IMR-90 (cell line): ENCODE results near the gene ZBTB7B. TPM values are rescaled to one million over a fixed set of nuclear protein-coding genes. Genes with fewer than 3 reads are reported as not detected.

Experiments used
- ATAC-seq: fragments of 200-7000 bp; cut with Tn5 transposase; 2 replicates; pipeline ENCODE4 v1.9.1; 2020; ENCODE audit warnings: low read depth, mild to moderate bottlenecking, moderate library complexity
- BruUV-seq: library from RNA; stranded (reverse); fragments of 400-500 nt; replicated peaks from 2 replicates; lab custom pipeline; 2021; lab: Mats Ljungman, UMichigan
- CTCF ChIA-PET: fragments of 300-600 bp; formaldehyde crosslinking; extraction: SDS; loops from one replicate; lab custom pipeline; 2021; ENCODE audit warnings: antibody characterized with exemption; lab: Yijun Ruan, JAX
- POLR2A ChIA-PET: fragments of 300-600 bp; sonication (Branson Sonifier 250); formaldehyde crosslinking; loops from one replicate; lab custom pipeline; 2022; ENCODE audit warnings: antibody characterized with exemption; ENCODE audit not compliant: unreplicated experiment; lab: Charles Lee
- DNase-seq: peaks from one replicate; pipeline ENCODE4 v3.0.0; 2013
- H2AFZ ChIP-seq: replicated peaks from 2 replicates; pipeline ENCODE3; 2013; ENCODE audit warnings: low read length, mild to moderate bottlenecking; ENCODE audit not compliant: poor library complexity
- H2AK5ac ChIP-seq: 2 replicates; pipeline ENCODE4 v1.6.1; 2013; ENCODE audit warnings: low read depth, low read length, inconsistent platforms
- H2AK9ac ChIP-seq: replicated peaks from 2 replicates; pipeline ENCODE3; 2013; ENCODE audit warnings: mild to moderate bottlenecking, low read depth, low read length, moderate library complexity; ENCODE audit not compliant: poor library complexity
- H2BK120ac ChIP-seq: 2 replicates; pipeline ENCODE4 v1.6.1; 2013; ENCODE audit warnings: low read depth, low read length, inconsistent platforms
- H2BK15ac ChIP-seq: 3 replicates; pipeline ENCODE4 v1.6.1; 2013; ENCODE audit warnings: low read depth, low read length, inconsistent platforms
- H2BK20ac ChIP-seq: 2 replicates; pipeline ENCODE4 v1.6.1; 2013; ENCODE audit warnings: low read depth, mild to moderate bottlenecking, inconsistent platforms, low read length, moderate library complexity
- H2BK5ac ChIP-seq: 2 replicates; pipeline ENCODE4 v1.6.1; 2013; ENCODE audit warnings: mild to moderate bottlenecking, low read depth, low read length, inconsistent platforms; ENCODE audit not compliant: poor library complexity, severe bottlenecking
- H3K14ac ChIP-seq: replicated peaks from 2 replicates; pipeline ENCODE4 v1.6.1; 2013; ENCODE audit warnings: low read depth, low read length, inconsistent platforms
- H3K18ac ChIP-seq: 2 replicates; pipeline ENCODE4 v1.6.1; 2013; ENCODE audit warnings: low read depth, low read length, control low read depth
- H3K23ac ChIP-seq: 2 replicates; pipeline ENCODE4 v1.6.1; 2013; ENCODE audit warnings: low read depth, low read length, inconsistent platforms
- H3K27ac ChIP-seq: 2 replicates; pipeline ENCODE4 v1.5.1; 2013; ENCODE audit warnings: mild to moderate bottlenecking, control low read depth, low read length; ENCODE audit not compliant: insufficient read depth
- H3K27me3 ChIP-seq: 2 replicates; pipeline ENCODE4 v1.6.1; 2013; ENCODE audit warnings: low read length; ENCODE audit not compliant: control insufficient read depth, insufficient read depth
- H3K36me3 ChIP-seq: 2 replicates; pipeline ENCODE4 v1.6.1; 2013; ENCODE audit warnings: low read length, mixed read lengths; ENCODE audit not compliant: control insufficient read depth, insufficient read depth
- H3K4ac ChIP-seq: 2 replicates; pipeline ENCODE4 v1.6.1; 2013; ENCODE audit warnings: low read depth, low read length, inconsistent platforms
- H3K4me1 ChIP-seq: 2 replicates; pipeline ENCODE4 v1.6.1; 2013; ENCODE audit warnings: low read length, mixed read lengths; ENCODE audit not compliant: control insufficient read depth, insufficient read depth
- H3K4me2 ChIP-seq: 2 replicates; pipeline ENCODE4 v1.6.1; 2013; ENCODE audit warnings: low read depth, mild to moderate bottlenecking, control low read depth, low read length, moderate library complexity
- H3K4me3 ChIP-seq: 2 replicates; pipeline ENCODE4 v1.5.1; 2013; ENCODE audit warnings: low read depth, mild to moderate bottlenecking, control low read depth, low read length, moderate library complexity; ENCODE audit not compliant: insufficient read depth
- H3K56ac ChIP-seq: 2 replicates; pipeline ENCODE4 v1.6.1; 2013; ENCODE audit warnings: low read length, inconsistent platforms; ENCODE audit not compliant: insufficient read depth; ENCODE audit errors: extremely low read depth
- H3K79me1 ChIP-seq, 2 experiments: 2 replicates each; pipeline ENCODE4 v1.6.1; 2013; ENCODE audit warnings: low read length in 2 of 2, inconsistent platforms in 1 of 2, low read depth in 1 of 2
- H3K9ac ChIP-seq: 2 replicates; pipeline ENCODE4 v1.6.1; 2013; ENCODE audit warnings: low read depth, low read length, control low read depth
- H3K9me1 ChIP-seq: 2 replicates; pipeline ENCODE4 v1.6.1; 2013; ENCODE audit warnings: low read length, inconsistent platforms; ENCODE audit not compliant: insufficient read depth
- H3K9me3 ChIP-seq: 2 replicates; pipeline ENCODE4 v1.6.1; 2013; ENCODE audit warnings: low read length; ENCODE audit not compliant: control insufficient read depth, insufficient read depth
- H4K20me1 ChIP-seq: 2 replicates; pipeline ENCODE4 v1.6.1; 2013; ENCODE audit warnings: low read length, inconsistent platforms; ENCODE audit not compliant: insufficient read depth
- H4K5ac ChIP-seq: 2 replicates; pipeline ENCODE4 v1.6.1; 2013; ENCODE audit warnings: mild to moderate bottlenecking, low read depth, low read length, control low read depth
- H4K8ac ChIP-seq, 2 experiments: 2 replicates each; pipeline ENCODE4 v1.6.1; 2013; ENCODE audit warnings: low read depth in 2 of 2, low read length in 2 of 2, control low read depth in 1 of 2, inconsistent platforms in 1 of 2
- H4K91ac ChIP-seq: 2 replicates; pipeline ENCODE4 v1.6.1; 2013; ENCODE audit warnings: low read depth, low read length, inconsistent platforms; ENCODE audit not compliant: insufficient read depth
- BHLHE40 ChIP-seq: fragments of 150-350 bp; IDR thresholded peaks from 2 replicates; pipeline ENCODE4 v1.6.1; 2016; ENCODE audit warnings: mild to moderate bottlenecking, low read depth, low read length
- CEBPB ChIP-seq: IDR thresholded peaks from 2 replicates; pipeline ENCODE4 v1.6.1; 2012; ENCODE audit warnings: low read depth, low read length, improper control_type of control experiment
- CHD1 ChIP-seq: IDR thresholded peaks from 2 replicates; pipeline ENCODE4 v1.6.1; 2012; ENCODE audit warnings: low read depth, low read length, improper control_type of control experiment
- FOS ChIP-seq: fragments of 150-350 bp; IDR thresholded peaks from 2 replicates; pipeline ENCODE4 v1.6.1; 2016; ENCODE audit warnings: low read depth, low read length
- MAFK ChIP-seq: IDR thresholded peaks from 2 replicates; pipeline ENCODE4 v1.6.1; 2012; ENCODE audit warnings: low read depth, low read length, improper control_type of control experiment
- MAZ ChIP-seq: IDR thresholded peaks from 2 replicates; pipeline ENCODE4 v1.6.1; 2012; ENCODE audit warnings: low read depth, mild to moderate bottlenecking, low read length, improper control_type of control experiment, moderate library complexity, borderline replicate concordance
- NFE2L2 ChIP-seq: fragments of 150-350 bp; IDR thresholded peaks from 2 replicates; pipeline ENCODE4 v1.6.1; 2016; ENCODE audit warnings: low read depth, mild to moderate bottlenecking, low read length
- POLR2A ChIP-seq: IDR thresholded peaks from 2 replicates; pipeline ENCODE4 v1.6.1; 2012; ENCODE audit warnings: mild to moderate bottlenecking, low read depth, low read length
- RAD21 ChIP-seq: IDR thresholded peaks from 2 replicates; pipeline ENCODE4 v1.6.1; 2012; ENCODE audit warnings: low read length, improper control_type of control experiment
- RCOR1 ChIP-seq: IDR thresholded peaks from 2 replicates; pipeline ENCODE4 v1.6.1; 2012; ENCODE audit warnings: mild to moderate bottlenecking, low read length, improper control_type of control experiment; ENCODE audit not compliant: insufficient replicate concordance
- RFX5 ChIP-seq: IDR thresholded peaks from 2 replicates; pipeline ENCODE4 v1.8.0; 2012; ENCODE audit warnings: low read depth, mild to moderate bottlenecking, low read length, moderate library complexity
- SMC3 ChIP-seq: fragments of 150-350 bp; IDR thresholded peaks from 2 replicates; pipeline ENCODE4 v1.6.1; 2016; ENCODE audit warnings: low read depth, mild to moderate bottlenecking, antibody characterized with exemption, low read length, moderate library complexity
- WGBS, 2 experiments: methylation state at CpG; one replicate each; pipeline versions ENCODE4 v1.1.5 to v1.1.7; 2013; ENCODE audit warnings: missing lambda C conversion rate in 2 of 2; ENCODE audit not compliant: insufficient read length in 1 of 2; ENCODE audit errors: extremely low coverage in 2 of 2; 5-methylcytosine and 5-hydroxymethylcytosine counted together
- dilution Hi-C: fragments of 300-500 bp; cut with HindIII; formaldehyde crosslinking; loops from one replicate; pipeline ENCODE4 v1.14.3; 2018; ENCODE audit warnings: low sequenced_read_pairs; ENCODE audit not compliant: unreplicated experiment
- in situ Hi-C: fragments of 300-500 bp; cut with MboI; formaldehyde crosslinking; loops from 3 replicates; pipeline ENCODE4 v1.14.3; 2019; ENCODE audit warnings: low sequenced_read_pairs, inconsistent platforms, mixed read lengths
- intact Hi-C: fragments of 100-400 bp; cut with micrococcal nuclease; formaldehyde crosslinking; loops from 2 replicates; pipeline ENCODE4 v1.10.0; 2022
- polyA plus RNA-seq, 3 experiments: library from polyadenylated mRNA; depleted of rRNA; stranded (reverse); fragments of >200 nt; gene quantifications; 2 replicates each; pipeline ENCODE4 v1.2.3, GENCODE V29; 2012; ENCODE audit warnings: low replicate concordance in 1 of 3
- total RNA-seq: library from RNA; depleted of rRNA; stranded (reverse); fragments of >200 nt; gene quantifications from 2 replicates; pipeline ENCODE4 v1.2.3, GENCODE V29; 2012
- TF ChIP-seq, protein P1 (sequence below): conservative IDR thresholded peaks from 2 replicates; pipeline ENCODE4 v1.5.1; 2012; ENCODE audit warnings: mild to moderate bottlenecking, low read depth, low read length, improper control_type of control experiment
- TF ChIP-seq, protein P2 (sequence below): fragments of 150-350 bp; IDR thresholded peaks from 2 replicates; pipeline ENCODE4 v1.6.1; 2017; ENCODE audit warnings: mild to moderate bottlenecking, antibody characterized with exemption, low read length, low read depth
- TF ChIP-seq, protein P3 (sequence below): fragments of 150-350 bp; IDR thresholded peaks from 2 replicates; pipeline ENCODE4 v1.6.1; 2016; ENCODE audit warnings: low read depth, mild to moderate bottlenecking, low read length, moderate library complexity, borderline replicate concordance

The ZBTB7B gene
- total and polyA plus RNA-seq, 2 of the 4 experiments (the other 2 are of a cell fraction), result 7.7 to 17.4 TPM

DNA sequence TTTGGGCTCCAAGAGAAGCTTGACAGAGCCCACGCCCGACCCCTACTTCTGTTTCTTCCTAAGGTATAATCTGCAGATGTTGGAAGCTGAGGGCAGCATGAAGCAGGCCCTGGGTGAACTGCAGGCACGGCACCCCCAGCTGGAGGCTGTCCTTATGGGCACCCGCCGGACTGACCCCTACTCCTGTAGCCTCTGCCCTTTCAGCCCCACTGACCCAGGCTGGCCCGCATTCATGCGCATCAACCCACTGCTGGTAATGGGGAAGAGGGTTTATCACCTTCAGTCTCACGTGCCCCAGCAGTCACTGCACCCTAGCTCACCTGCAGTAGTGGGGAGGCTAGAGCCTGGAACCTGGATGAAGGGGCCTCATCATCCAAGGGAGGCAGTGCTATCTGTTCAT lies 12.3 kb upstream of the ZBTB7B start:
- ATAC-seq (no peak), DNase-seq (no peak)
- Histone ChIP-seq H2AK9ac (peak overlapping the region; percentile 28), H3K9me3 (no peaks in the 10 kb centered on the region), H3K23ac (no peak overlapping the region), H3K36me3 (peaks cover 28% of the 10 kb centered on the region), H4K5ac (no peak overlapping the region), H2BK120ac (no peak overlapping the region), H3K18ac (no peak overlapping the region), H3K9me1 (peaks cover 10% of the 10 kb centered on the region), H2AK5ac (no peak overlapping the region), H2BK15ac (no peak overlapping the region), H4K8ac (no peak overlapping the region), H3K27ac (no peak overlapping the region), H2AFZ (peak overlapping the region; percentile 58), H3K79me1 (peaks cover 18 to 46% of the 10 kb centered on the region in 2 experiments), H3K4me3 (no peak overlapping the region), H3K4me2 (no peak overlapping the region), H2BK5ac (no peak overlapping the region), H3K14ac (no peak overlapping the region), H3K56ac (no peak overlapping the region), H4K91ac (no peak overlapping the region), H4K20me1 (peaks cover 12% of the 10 kb centered on the region; the same call in 1 of the 2 replicates), H3K9ac (no peak overlapping the region), H2BK20ac (no peak overlapping the region), H3K27me3 (no peaks in the 10 kb centered on the region), H3K4ac (no peak overlapping the region), H3K4me1 (peaks cover 4% of the 10 kb centered on the region; the same call in 1 of the 2 replicates)
- ChIA-PET CTCF (no interaction called here), POLR2A (no interaction called here)
- TF ChIP-seq NFE2L2, result no peak
- TF ChIP-seq, protein P1, sequence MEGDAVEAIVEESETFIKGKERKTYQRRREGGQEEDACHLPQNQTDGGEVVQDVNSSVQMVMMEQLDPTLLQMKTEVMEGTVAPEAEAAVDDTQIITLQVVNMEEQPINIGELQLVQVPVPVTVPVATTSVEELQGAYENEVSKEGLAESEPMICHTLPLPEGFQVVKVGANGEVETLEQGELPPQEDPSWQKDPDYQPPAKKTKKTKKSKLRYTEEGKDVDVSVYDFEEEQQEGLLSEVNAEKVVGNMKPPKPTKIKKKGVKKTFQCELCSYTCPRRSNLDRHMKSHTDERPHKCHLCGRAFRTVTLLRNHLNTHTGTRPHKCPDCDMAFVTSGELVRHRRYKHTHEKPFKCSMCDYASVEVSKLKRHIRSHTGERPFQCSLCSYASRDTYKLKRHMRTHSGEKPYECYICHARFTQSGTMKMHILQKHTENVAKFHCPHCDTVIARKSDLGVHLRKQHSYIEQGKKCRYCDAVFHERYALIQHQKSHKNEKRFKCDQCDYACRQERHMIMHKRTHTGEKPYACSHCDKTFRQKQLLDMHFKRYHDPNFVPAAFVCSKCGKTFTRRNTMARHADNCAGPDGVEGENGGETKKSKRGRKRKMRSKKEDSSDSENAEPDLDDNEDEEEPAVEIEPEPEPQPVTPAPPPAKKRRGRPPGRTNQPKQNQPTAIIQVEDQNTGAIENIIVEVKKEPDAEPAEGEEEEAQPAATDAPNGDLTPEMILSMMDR, result no peak
- TF ChIP-seq BHLHE40, result no peak
- TF ChIP-seq, protein P2, sequence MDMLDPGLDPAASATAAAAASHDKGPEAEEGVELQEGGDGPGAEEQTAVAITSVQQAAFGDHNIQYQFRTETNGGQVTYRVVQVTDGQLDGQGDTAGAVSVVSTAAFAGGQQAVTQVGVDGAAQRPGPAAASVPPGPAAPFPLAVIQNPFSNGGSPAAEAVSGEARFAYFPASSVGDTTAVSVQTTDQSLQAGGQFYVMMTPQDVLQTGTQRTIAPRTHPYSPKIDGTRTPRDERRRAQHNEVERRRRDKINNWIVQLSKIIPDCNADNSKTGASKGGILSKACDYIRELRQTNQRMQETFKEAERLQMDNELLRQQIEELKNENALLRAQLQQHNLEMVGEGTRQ, result no peak
- no peak for TF ChIP-seq RAD21
- no peak for TF ChIP-seq MAFK
- TF ChIP-seq SMC3, result no peak
- no peak for TF ChIP-seq RFX5
- TF ChIP-seq POLR2A, result no peak
- TF ChIP-seq CHD1, result no peak
- TF ChIP-seq MAZ, result no peak
- TF ChIP-seq RCOR1, result no peak
- TF ChIP-seq, protein P3, sequence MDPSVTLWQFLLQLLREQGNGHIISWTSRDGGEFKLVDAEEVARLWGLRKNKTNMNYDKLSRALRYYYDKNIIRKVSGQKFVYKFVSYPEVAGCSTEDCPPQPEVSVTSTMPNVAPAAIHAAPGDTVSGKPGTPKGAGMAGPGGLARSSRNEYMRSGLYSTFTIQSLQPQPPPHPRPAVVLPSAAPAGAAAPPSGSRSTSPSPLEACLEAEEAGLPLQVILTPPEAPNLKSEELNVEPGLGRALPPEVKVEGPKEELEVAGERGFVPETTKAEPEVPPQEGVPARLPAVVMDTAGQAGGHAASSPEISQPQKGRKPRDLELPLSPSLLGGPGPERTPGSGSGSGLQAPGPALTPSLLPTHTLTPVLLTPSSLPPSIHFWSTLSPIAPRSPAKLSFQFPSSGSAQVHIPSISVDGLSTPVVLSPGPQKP, result no peak
- TF ChIP-seq FOS, result no peak
- TF ChIP-seq CEBPB, result no peak
- WGBS, 2 experiments, result no CpG with 5 or more reads among the region's 8 CpGs
- in situ Hi-C loops (no loop called here), dilution Hi-C loops (no loop called here), intact Hi-C loops (no loop called here)
- no TSS peak for BruUV-seq
